ENCODE measurements around the gene ST8SIA2.

ST8SIA2 gene

GRCh38 chr15:92485441-92485840 lies 91.8 kb downstream of the ST8SIA2 start:
- DNase-seq (ENCODE audit: low read depth in 2 of 2) = no peak
- TF ChIP-seq CTCF (IDR thresholded peaks at IDR 0.05; ENCODE audit: low read depth, low read length) = no peak
- no peak overlapping the region for H3K4me3 ChIP-seq (replicated peaks in 1 of 2; ENCODE audit: low read depth in 2 of 2, low read length in 2 of 2)

GRCh38 chr15:92492551-92493115 lies 99.0 kb downstream of the ST8SIA2 start:
- TF ChIP-seq CTCF (IDR thresholded peaks at IDR 0.05; ENCODE audit: low read depth, low read length) = no peak
- no peak overlapping the region for H3K4me3 ChIP-seq (replicated peaks in 1 of 2; ENCODE audit: low read depth in 2 of 2, low read length in 2 of 2)
- no peak for DNase-seq (ENCODE audit: low read depth in 2 of 2)

- no peak for DNase-seq (ENCODE audit: low read depth in 2 of 2)
- H3K4me3 ChIP-seq (replicated peaks in 1 of 2; ENCODE audit: low read depth in 2 of 2, low read length in 2 of 2) = no peak overlapping the region
- no peak for TF ChIP-seq CTCF (IDR thresholded peaks at IDR 0.05; ENCODE audit: low read depth, low read length)
Observed at GRCh38 chr15:92494806-92495336, 101.2 kb downstream of the ST8SIA2 start.

GRCh38 chr15:92495446-92495845 lies 101.8 kb downstream of the ST8SIA2 start:
- H3K4me3 ChIP-seq (replicated peaks in 1 of 2; ENCODE audit: low read depth in 2 of 2, low read length in 2 of 2) = no peak overlapping the region
- no peak for TF ChIP-seq CTCF (IDR thresholded peaks at IDR 0.05; ENCODE audit: low read depth, low read length)
- no peak for DNase-seq (ENCODE audit: low read depth in 2 of 2)

- DNase-seq (ENCODE audit: low read depth in 2 of 2) = no peak
- no peak for TF ChIP-seq CTCF (IDR thresholded peaks at IDR 0.05; ENCODE audit: low read depth, low read length)
- no peak overlapping the region for H3K4me3 ChIP-seq (replicated peaks in 1 of 2; ENCODE audit: low read depth in 2 of 2, low read length in 2 of 2)
Observed at GRCh38 chr15:92499731-92500530, 106.2 kb downstream of the ST8SIA2 start.

- no peak for TF ChIP-seq CTCF (IDR thresholded peaks at IDR 0.05; ENCODE audit: low read depth, low read length)
- DNase-seq (ENCODE audit: low read depth in 2 of 2) = no peak
Observed at GRCh38 chr15:92502336-92502735, 108.7 kb downstream of the ST8SIA2 start.

More at GRCh38 chr15:92502336-92502735, 108.7 kb downstream of the ST8SIA2 start:
- H3K4me3 ChIP-seq (replicated peaks in 1 of 2; ENCODE audit: low read depth in 2 of 2, low read length in 2 of 2) = no peak overlapping the region
